ENCODE data around the gene SKAP2. TPM values are rescaled to one million over a fixed set of nuclear protein-coding genes. Genes with fewer than 3 reads are reported as not detected.

SKAP2 gene
- total RNA-seq, 4 donors from 2014 or later, result 19.3 to 25.2 (median 21.4) TPM

- 78 to 88% methylated on average over 1 of the region's 1 CpG for WGBS, 2 donors
Measured at GRCh38 chr7:26760501-26760900, 103.9 kb downstream of the SKAP2 start.

GRCh38 chr7:26759108-26759507 is 105.3 kb downstream of the SKAP2 start:
- Histone ChIP-seq H3K27me3 (no peaks in the 10 kb centered on the region), H3K27ac (no peak overlapping the region), H3K9me3 (peaks cover 0 to 5% (median 0%) of the 10 kb centered on the region in 3 donors), H3K4me3 (no peak overlapping the region), H3K36me3 (no peaks in the 10 kb centered on the region), H3K4me1 (no peaks in the 10 kb centered on the region)
- intact Hi-C loops (cut with DNase I), result no loop called here
- no peak for TF ChIP-seq POLR2A (IDR thresholded peaks at IDR 0.05)
- TF ChIP-seq CTCF (IDR thresholded peaks at IDR 0.05), result no peak
- WGBS, 2 donors, result 64 to 67% methylated on average over 2 of the region's 2 CpGs
- no peak for DNase-seq

More at GRCh38 chr7:26760501-26760900, 103.9 kb downstream of the SKAP2 start:
- Histone ChIP-seq H3K4me1 (no peaks in the 10 kb centered on the region), H3K36me3 (no peaks in the 10 kb centered on the region), H3K4me3 (no peak overlapping the region), H3K9me3 (peaks cover 0 to 5% (median 0%) of the 10 kb centered on the region in 3 donors), H3K27me3 (no peaks in the 10 kb centered on the region), H3K27ac (no peak overlapping the region)
- no peak for DNase-seq
- TF ChIP-seq CTCF (IDR thresholded peaks at IDR 0.05) (no peak), POLR2A (IDR thresholded peaks at IDR 0.05) (no peak)
- intact Hi-C loops (cut with DNase I), result no loop called here

- TF ChIP-seq POLR2A (IDR thresholded peaks at IDR 0.05) (no peak), CTCF (IDR thresholded peaks at IDR 0.05) (no peak)
- Histone ChIP-seq H3K36me3 (peaks cover 0 to 9% (median 0%) of the 10 kb centered on the region in 3 donors), H3K27ac (no peak overlapping the region), H3K4me1 (no peaks in the 10 kb centered on the region), H3K27me3 (no peaks in the 10 kb centered on the region), H3K4me3 (no peak overlapping the region), H3K9me3 (no peaks in the 10 kb centered on the region)
- 63 to 69% methylated on average over 2 of the region's 2 CpGs for WGBS, 2 donors
- DNase-seq, result no peak
- intact Hi-C loops (cut with DNase I), result no loop called here
Measured at GRCh38 chr7:26743205-26743604, 121.2 kb downstream of the SKAP2 start.

- WGBS, 2 donors, result 75 to 79% methylated on average over 2 of the region's 2 CpGs
- Histone ChIP-seq H3K27ac (no peak overlapping the region), H3K4me3 (no peak overlapping the region), H3K9me3 (no peaks in the 10 kb centered on the region), H3K36me3 (peaks cover 0 to 46% (median 0%) of the 10 kb centered on the region in 3 donors), H3K27me3 (no peaks in the 10 kb centered on the region), H3K4me1 (no peaks in the 10 kb centered on the region)
- intact Hi-C loops (cut with DNase I), result no loop called here
- TF ChIP-seq CTCF (IDR thresholded peaks at IDR 0.05) (no peak), POLR2A (IDR thresholded peaks at IDR 0.05) (no peak)
- DNase-seq, result no peak
Measured at GRCh38 chr7:26735976-26736600, 128.3 kb downstream of the SKAP2 start.

- H3K27me3 ChIP-seq, result no peaks in the 10 kb centered on the region
- H3K4me1 ChIP-seq, result no peaks in the 10 kb centered on the region
- no peak for TF ChIP-seq CTCF (IDR thresholded peaks at IDR 0.05)
- TF ChIP-seq POLR2A (IDR thresholded peaks at IDR 0.05), result no peak
- no peak overlapping the region for H3K27ac ChIP-seq
- no peaks in the 10 kb centered on the region for H3K9me3 ChIP-seq
- no peak overlapping the region for H3K4me3 ChIP-seq
- no peak for DNase-seq
- WGBS, 2 donors, result 67 to 78% methylated on average over 2 of the region's 2 CpGs
- H3K36me3 ChIP-seq, result peaks cover 0 to 25% (median 0%) of the 10 kb centered on the region in 3 donors
- intact Hi-C loops (cut with DNase I), result no loop called here
Measured at GRCh38 chr7:26729150-26729775, 135.1 kb downstream of the SKAP2 start.
